ENCODE results near the gene RUFY3. TPM values are rescaled to one million over a fixed set of nuclear protein-coding genes. Genes with fewer than 3 reads are reported as not detected.
A peak's percentile ranks its signal among the peaks of the same experiment; 100 is the strongest.

Gene RUFY3
- total RNA-seq, 1 donor, result 64.8 TPM

- H3K4me3 ChIP-seq (ENCODE audit: low read depth, low read length), result no peak overlapping the region
- no peak for TF ChIP-seq CTCF (IDR thresholded peaks at IDR 0.05; ENCODE audit: insufficient read depth, low read length)
- no peak for DNase-seq (ENCODE audit: low read depth)
These were observed 8.2 kb upstream of the RUFY3 start for GRCh38 chr4:70713453-70714078.

GRCh38 chr4:70714079-70714887, 7.5 kb upstream of the RUFY3 start:
- H3K4me3 ChIP-seq (ENCODE audit: low read depth, low read length), result no peak overlapping the region
- peak; percentile 39 for DNase-seq (ENCODE audit: low read depth)
- TF ChIP-seq CTCF (IDR thresholded peaks at IDR 0.05; ENCODE audit: insufficient read depth, low read length), result no peak

DNA sequence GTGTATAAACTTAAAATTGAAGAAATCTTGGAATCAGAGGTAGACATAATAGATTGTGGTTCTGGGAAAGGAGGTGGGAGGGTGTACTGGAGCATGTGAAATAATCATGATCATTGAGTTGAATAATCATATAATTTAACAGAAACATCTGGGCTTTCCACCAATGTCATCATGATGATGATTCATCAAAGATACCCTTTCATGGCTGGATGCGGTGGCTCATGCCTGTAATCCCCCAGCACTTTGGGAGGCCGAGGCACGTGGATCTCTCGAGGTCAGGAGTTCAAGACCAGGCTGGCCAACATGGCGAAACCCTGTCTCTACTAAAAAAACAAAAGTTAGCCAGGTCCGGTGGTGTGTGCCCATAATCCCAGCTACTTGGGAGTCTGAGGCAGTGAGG, 6.7 kb upstream of the RUFY3 start:
- TF ChIP-seq CTCF (IDR thresholded peaks at IDR 0.05; ENCODE audit: insufficient read depth, low read length), result no peak
- no peak overlapping the region for H3K4me3 ChIP-seq (ENCODE audit: low read depth, low read length)
- DNase-seq (ENCODE audit: low read depth), result peak; percentile 45

GRCh38 chr4:70718811-70719604, 2.8 kb upstream of the RUFY3 start:
- no peak overlapping the region for H3K4me3 ChIP-seq (ENCODE audit: low read depth, low read length)
- no peak for TF ChIP-seq CTCF (IDR thresholded peaks at IDR 0.05; ENCODE audit: insufficient read depth, low read length)

GRCh38 chr4:70722199-70722791, 531 bp downstream of the RUFY3 start:
- peak overlapping the region; percentile 93 for H3K4me3 ChIP-seq (ENCODE audit: low read depth, low read length)
- DNase-seq (ENCODE audit: low read depth), result peak; percentile 68
- no peak for TF ChIP-seq CTCF (IDR thresholded peaks at IDR 0.05; ENCODE audit: insufficient read depth, low read length)

More at GRCh38 chr4:70718811-70719604, 2.8 kb upstream of the RUFY3 start:
- no peak for DNase-seq (ENCODE audit: low read depth)

DNA sequence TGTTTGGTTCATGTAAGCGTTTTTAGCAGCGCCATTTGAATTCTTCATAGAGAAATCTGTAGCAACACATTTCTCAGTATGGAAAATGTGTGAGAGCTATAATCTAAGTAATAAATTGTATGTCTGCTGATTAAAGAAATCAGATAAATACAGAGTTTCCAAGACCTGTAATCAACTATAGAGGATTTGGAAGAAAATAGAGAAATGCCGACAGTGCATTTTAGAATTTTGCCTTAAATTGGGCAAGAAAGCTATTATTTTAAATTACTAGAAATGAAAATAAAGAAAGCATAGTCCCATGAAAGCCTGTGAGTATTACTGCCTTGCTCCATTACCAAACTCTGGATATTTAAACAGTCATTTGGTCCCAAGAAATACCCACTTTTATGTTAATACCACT, 2.7 kb downstream of the RUFY3 start:
- no peak for DNase-seq (ENCODE audit: low read depth)
- H3K4me3 ChIP-seq (ENCODE audit: low read depth, low read length), result no peak overlapping the region
- TF ChIP-seq CTCF (IDR thresholded peaks at IDR 0.05; ENCODE audit: insufficient read depth, low read length), result no peak
